ENCODE results near the gene AGAP1. TPM values are rescaled to one million over a fixed set of nuclear protein-coding genes. Genes with fewer than 3 reads are reported as not detected.

Gene AGAP1
- total RNA-seq, 1 experiment from 2014 or later, result 25.8 TPM

- Histone ChIP-seq H3K4me1 (ENCODE audit: insufficient read depth, low read length) (peaks cover 10% of the 10 kb centered on the region; the same call in 1 of the 2 replicates), H3K23ac (ENCODE audit: insufficient read length, low read depth, low read length) (no peak overlapping the region), H4K91ac (ENCODE audit: insufficient read length, low read depth, low read length) (no peak overlapping the region), H4K5ac (ENCODE audit: insufficient read length, low read depth, low read length) (no peak overlapping the region), H3K56ac (ENCODE audit: insufficient read length, low read depth, low read length) (no peak overlapping the region), H2BK12ac (ENCODE audit: insufficient read length, low read depth, low read length) (no peak overlapping the region), H4K8ac (replicated peaks; ENCODE audit: insufficient read length, low read depth, low read length) (no peak overlapping the region), H3T11ph (ENCODE audit: low read length) (no peak overlapping the region), H3K23me2 (ENCODE audit: insufficient read length, low read depth, low read length, poor library complexity, severe bottlenecking) (no peaks in the 10 kb centered on the region), H2BK20ac (ENCODE audit: low read depth, low read length, poor library complexity, severe bottlenecking) (no peak overlapping the region), H3K79me2 (ENCODE audit: insufficient read depth, low read length) (no peaks in the 10 kb centered on the region), H3K27me3 (ENCODE audit: insufficient read depth, low read length) (no peaks in the 10 kb centered on the region), H2BK120ac (ENCODE audit: low read depth, low read length, poor library complexity, severe bottlenecking) (no peak overlapping the region), H3K9ac (ENCODE audit: extremely low read depth, insufficient read length, low read length) (no peak overlapping the region), H3K4me2 (ENCODE audit: insufficient read depth, insufficient read length, low read length) (no peak overlapping the region), H3K18ac (ENCODE audit: insufficient read length, low read depth, low read length) (no peak overlapping the region), H3K4ac (ENCODE audit: low read depth, low read length) (no peak overlapping the region), H2BK5ac (ENCODE audit: insufficient read length, low read length) (no peak overlapping the region), H4K20me1 (ENCODE audit: control insufficient read depth, insufficient read depth, insufficient read length) (no peaks in the 10 kb centered on the region), H3K14ac (ENCODE audit: insufficient read depth, low read length) (no peak overlapping the region), H2BK15ac (ENCODE audit: low read depth, low read length) (no peak overlapping the region), H2AFZ (ENCODE audit: low read length) (no peak overlapping the region), H3K79me1 (ENCODE audit: insufficient read depth, low read depth, low read length, poor library complexity, severe bottlenecking) (no peaks in the 10 kb centered on the region), H2AK5ac (ENCODE audit: insufficient read length, low read length) (no peak overlapping the region), H3K27ac (ENCODE audit: insufficient read length, low read depth, low read length) (no peak overlapping the region), H3K9me3 (ENCODE audit: control insufficient read depth, low read depth, low read length) (peaks cover 9% of the 10 kb centered on the region)
- DNase-seq, result no peak
- Mint-ChIP-seq H3K27ac (no peak overlapping the region), H3K9me3 (peaks cover 0 to 7% of the 10 kb centered on the region in 2 experiments; a peak in 4 of 5 replicates), H3K27me3 (ENCODE audit: low read depth) (peaks cover 3% of the 10 kb centered on the region), H3K36me3 (ENCODE audit: insufficient read depth in 1 of 3, low read depth in 3 of 3) (peaks cover 3 to 11% (median 7%) of the 10 kb centered on the region in 3 experiments; a peak in 6 of 7 replicates), H3K4me3 (peak overlapping the region in 1 of 2 experiments; percentile 34; a peak in 1 of 5 replicates), H3K4me1 (peaks cover 23 to 26% of the 10 kb centered on the region in 2 experiments)
- no peak for TF ChIP-seq CTCF (conservative IDR thresholded peaks at IDR 0.05)
- no CpG with 5 or more reads among the region's 9 CpGs for WGBS (ENCODE audit: extremely low coverage, insufficient read length, low lambda C conversion rate)
Measured at GRCh38 chr2:236061497-236061896, 567.7 kb downstream of the AGAP1 start.

Measured in H9 (cell line).